ENCODE measurements around the gene BACH2.

GRCh38 chr6:90226257-90226656, 70.4 kb downstream of the BACH2 start:
- no peak for TF ChIP-seq CTCF (IDR thresholded peaks at IDR 0.05)
- TF ChIP-seq POLR2A (IDR thresholded peaks at IDR 0.05): no peak
- TF ChIP-seq POLR2AphosphoS5 (IDR thresholded peaks at IDR 0.05): no peak
- TF ChIP-seq EP300 (IDR thresholded peaks at IDR 0.05): no peak

Data from stomach (tissue), 4 donors.